GM18868 (cell line): Measurements from ENCODE around the gene ROMO1.
"Not testable (repeated sequence)": the region's sequence is repeated elsewhere in the genome, so short reads cannot be mapped to it uniquely, and the experiment has no call there.

Experiments
- ATAC-seq: cut with Tn5 transposase; IDR thresholded peaks from one replicate; pipeline ENCODE4 v1.9.1; 2021; ENCODE audit warnings: mild to moderate bottlenecking, moderate library complexity; ENCODE audit not compliant: unreplicated experiment

The ROMO1 gene

GRCh38 chr20:35709259-35709658 is 10.1 kb downstream of the ROMO1 start:
- ATAC-seq: no peak

- no peak for ATAC-seq
Observed at GRCh38 chr20:35710039-35710438, 10.8 kb downstream of the ROMO1 start.

GRCh38 chr20:35710884-35711587 is 11.8 kb downstream of the ROMO1 start:
- no peak for ATAC-seq

GRCh38 chr20:35711588-35712209 is 12.5 kb downstream of the ROMO1 start:
- no peak for ATAC-seq

GRCh38 chr20:35713120-35713519 is 13.9 kb downstream of the ROMO1 start:
- ATAC-seq: not testable (repeated sequence)

- ATAC-seq: no peak
Observed at GRCh38 chr20:35714127-35714526, 14.9 kb downstream of the ROMO1 start.

- ATAC-seq: no peak
Observed at GRCh38 chr20:35715652-35716051, 16.4 kb downstream of the ROMO1 start.

- ATAC-seq: no peak
Observed at GRCh38 chr20:35716330-35716729, 17.1 kb downstream of the ROMO1 start.

GRCh38 chr20:35718321-35718720 is 19.1 kb downstream of the ROMO1 start:
- ATAC-seq: not testable (repeated sequence)

- ATAC-seq: no peak
Observed at GRCh38 chr20:35718972-35719635, 19.9 kb downstream of the ROMO1 start.

- ATAC-seq: no peak
Observed at GRCh38 chr20:35719717-35720116, 20.5 kb downstream of the ROMO1 start.

GRCh38 chr20:35720165-35721123 is 21.2 kb downstream of the ROMO1 start:
- no peak for ATAC-seq

GRCh38 chr20:35721219-35721618 is 22.0 kb downstream of the ROMO1 start:
- no peak for ATAC-seq

GRCh38 chr20:35721621-35722020 is 22.4 kb downstream of the ROMO1 start:
- no peak for ATAC-seq

- ATAC-seq: not testable (repeated sequence)
Observed at GRCh38 chr20:35723275-35723639, 24.1 kb downstream of the ROMO1 start.

GRCh38 chr20:35723652-35724320 is 24.6 kb downstream of the ROMO1 start:
- ATAC-seq: not testable (repeated sequence)

GRCh38 chr20:35724321-35725230 is 25.4 kb downstream of the ROMO1 start:
- no peak for ATAC-seq

GRCh38 chr20:35726842-35727711 is 27.9 kb downstream of the ROMO1 start:
- no peak for ATAC-seq
